ENCODE measurements around the gene ZNHIT2. TPM values are rescaled to one million over a fixed set of nuclear protein-coding genes. Genes with fewer than 3 reads are reported as not detected.
A peak's percentile ranks its signal among the peaks of the same experiment; 100 is the strongest.

Gene ZNHIT2
- total and polyA plus RNA-seq, 3 experiments from 2014 or later: 15.2 to 20.1 (median 19.8) TPM

GRCh38 chr11:65084598-65085375 is 32.7 kb downstream of the ZNHIT2 start:
- Mint-ChIP-seq H3K36me3 (peaks cover 4 to 55% (median 11%) of the 10 kb centered on the region in 3 donors), H3K27me3 (peaks cover 0 to 2% of the 10 kb centered on the region in 2 donors), H3K27ac (peak overlapping the region; percentile 96 to 99 (median 97)), H3K9me3 (no peaks in the 10 kb centered on the region), H3K4me1 (peaks cover 23 to 32% (median 28%) of the 10 kb centered on the region in 3 donors), H3K4me3 (peak overlapping the region; percentile 91 to 96 (median 92))
- no peak for DNase-seq
- H3K27me3 ChIP-seq (ENCODE audit: insufficient read depth, low read length, poor library complexity, severe bottlenecking): no peaks in the 10 kb centered on the region
- ChIA-PET CTCF (interaction anchor here (0.7 to 2.0 kb wide), 5 partner anchors 12 to 71 kb away, joined by 4 to 7 read pairs (median 5); partner anchors contain the start of genes ARL2, FAU, MRPL49 and SNX15), POLR2A (interaction anchor here (0.8 to 1.4 kb wide), 2 partner anchors 33 to 37 kb away, joined by 3 to 6 read pairs; partner anchors contain the start of genes FAU, MRPL49 and ZNHIT2)
- peak overlapping the region; percentile 86 for H3K4me3 ChIP-seq (ENCODE audit: low read length)
- H3K36me3 ChIP-seq (ENCODE audit: insufficient read depth, low read length): peaks cover 13% of the 10 kb centered on the region
- H3K27ac ChIP-seq (ENCODE audit: low read depth, low read length): peak overlapping the region; percentile 91
- no peaks in the 10 kb centered on the region for H3K9me3 ChIP-seq (ENCODE audit: low read length)
- peaks cover 26% of the 10 kb centered on the region for H3K4me1 ChIP-seq (ENCODE audit: insufficient read depth, low read length)

DNA sequence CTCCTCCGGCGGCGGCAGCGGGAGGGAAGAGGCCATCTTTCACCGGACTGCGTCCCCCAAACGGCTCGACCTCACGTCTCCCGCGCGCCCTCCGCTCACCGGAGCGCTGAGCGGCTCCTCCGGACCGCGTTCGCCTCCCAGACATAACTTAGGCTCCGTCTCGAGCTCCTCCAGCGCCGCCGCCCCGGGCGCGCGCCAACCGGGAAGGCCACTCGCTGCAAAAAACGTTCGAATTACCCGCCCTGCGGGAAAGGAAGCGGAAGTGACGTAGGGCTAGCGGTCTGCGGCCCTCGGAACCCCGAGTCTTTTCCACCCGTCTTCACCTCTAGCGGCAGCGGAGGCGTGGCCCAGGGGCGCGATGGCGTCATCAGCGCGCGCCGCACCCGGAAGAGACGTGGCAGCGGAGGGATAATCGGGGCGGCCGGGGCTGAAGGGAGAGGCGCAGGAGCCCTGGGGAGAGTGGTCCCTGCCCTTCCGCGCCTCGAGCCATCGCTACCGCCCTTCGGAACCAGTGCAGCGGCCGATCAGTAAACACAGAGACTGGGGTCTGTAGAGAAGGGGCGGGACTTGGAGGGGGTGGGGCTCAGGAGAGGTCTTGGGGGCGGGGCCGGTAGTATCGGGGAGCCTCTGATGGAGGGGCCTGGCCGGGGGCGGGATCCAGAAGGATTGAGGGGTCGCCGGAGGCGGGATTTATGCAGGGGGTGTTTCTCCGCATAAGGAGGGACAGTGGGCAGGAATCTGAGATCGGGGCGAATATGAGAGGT is 33.5 kb downstream of the ZNHIT2 start, which contains the start of the genes CDCA5 and ZFPL1:
Gene CDCA5 (minus strand): TSS at position 207 of the 764 bp plus-strand sequence. CDS start 62 bp downstream, at position 145.
Gene ZFPL1 (plus strand): TSS at position 389 of the 764 bp plus-strand sequence. CDS start 477 bp downstream, outside the sequence.
- POLR2A ChIA-PET: no interaction called here
- no peaks in the 10 kb centered on the region for H3K9me3 ChIP-seq (ENCODE audit: low read length)
- H3K36me3 ChIP-seq (ENCODE audit: insufficient read depth, low read length): peaks cover 13% of the 10 kb centered on the region
- H3K4me1 Mint-ChIP-seq: peaks cover 23 to 32% (median 28%) of the 10 kb centered on the region in 3 donors
- peaks cover 26% of the 10 kb centered on the region for H3K4me1 ChIP-seq (ENCODE audit: insufficient read depth, low read length)
- no peaks in the 10 kb centered on the region for H3K9me3 Mint-ChIP-seq
- H3K4me3 ChIP-seq (ENCODE audit: low read length): peak within 1 kb of the TSS; percentile 86
- CTCF ChIA-PET: interaction anchor here (1.7 to 2.4 kb wide), 2 partner anchors 27 to 38 kb away, joined by 5 to 13 read pairs; partner anchors contain the start of genes FAU, MRPL49 and TM7SF2
- DNase-seq: peak; percentile 93 to 97 (median 96)
- H3K36me3 Mint-ChIP-seq: peaks cover 4 to 47% (median 11%) of the 10 kb centered on the region in 3 donors
- no peaks in the 10 kb centered on the region for H3K27me3 ChIP-seq (ENCODE audit: insufficient read depth, low read length, poor library complexity, severe bottlenecking)
- peak within 1 kb of the TSS; percentile 96 to 99 (median 97) for H3K27ac Mint-ChIP-seq
- H3K4me3 Mint-ChIP-seq: peak within 1 kb of the TSS; percentile 91 to 96 (median 92)
- H3K27me3 Mint-ChIP-seq: peaks cover 0 to 2% of the 10 kb centered on the region in 2 donors
- H3K27ac ChIP-seq (ENCODE audit: low read depth, low read length): peak within 1 kb of the TSS; percentile 91

GRCh38 chr11:65083134-65083833 is 34.2 kb downstream of the ZNHIT2 start:
- H3K9me3 ChIP-seq (ENCODE audit: low read length): no peaks in the 10 kb centered on the region
- CTCF ChIA-PET: interaction anchor here (1.1 to 2.4 kb wide), 4 partner anchors 16 to 70 kb away, joined by 3 to 13 read pairs (median 4); partner anchors contain the start of genes FAU, MRPL49 and TM7SF2
- Mint-ChIP-seq H3K27me3 (peaks cover 0 to 2% of the 10 kb centered on the region in 2 donors), H3K4me1 (peaks cover 23 to 36% (median 31%) of the 10 kb centered on the region in 3 donors), H3K9me3 (no peaks in the 10 kb centered on the region), H3K27ac (peak overlapping the region; percentile 96 to 99 (median 97)), H3K4me3 (peak overlapping the region; percentile 91 to 96 (median 92)), H3K36me3 (peaks cover 4 to 40% (median 5%) of the 10 kb centered on the region in 3 donors)
- DNase-seq: no peak
- H3K36me3 ChIP-seq (ENCODE audit: insufficient read depth, low read length): peaks cover 13% of the 10 kb centered on the region
- POLR2A ChIA-PET: no interaction called here
- H3K27ac ChIP-seq (ENCODE audit: low read depth, low read length): peak overlapping the region; percentile 91
- H3K4me3 ChIP-seq (ENCODE audit: low read length): peak overlapping the region; percentile 86
- H3K27me3 ChIP-seq (ENCODE audit: insufficient read depth, low read length, poor library complexity, severe bottlenecking): no peaks in the 10 kb centered on the region
- peaks cover 29% of the 10 kb centered on the region for H3K4me1 ChIP-seq (ENCODE audit: insufficient read depth, low read length)

GRCh38 chr11:65078786-65079342 is 38.6 kb downstream of the ZNHIT2 start:
- Mint-ChIP-seq H3K9me3 (no peaks in the 10 kb centered on the region), H3K27me3 (peaks cover 0 to under 1% of the 10 kb centered on the region in 2 donors), H3K4me1 (peaks cover 9 to 23% (median 14%) of the 10 kb centered on the region in 3 donors), H3K27ac (peak overlapping the region in 5 of 8 donors; percentile 35 to 74 (median 45)), H3K36me3 (peaks cover 0 to 1% (median 0%) of the 10 kb centered on the region in 3 donors), H3K4me3 (no peak overlapping the region)
- peaks cover 9% of the 10 kb centered on the region for H3K4me1 ChIP-seq (ENCODE audit: insufficient read depth, low read length)
- H3K4me3 ChIP-seq (ENCODE audit: low read length): no peak overlapping the region
- ChIA-PET POLR2A (interaction anchor here (0.6 kb wide), 1 partner anchor 45 kb away, joined by 4 read pairs; no protein-coding TSS in a partner anchor), CTCF (interaction anchor here (0.7 to 1.1 kb wide), 3 partner anchors 65 to 66 kb away, joined by 3 to 5 read pairs (median 4); partner anchors contain the start of gene ARL2)
- no peaks in the 10 kb centered on the region for H3K27me3 ChIP-seq (ENCODE audit: insufficient read depth, low read length, poor library complexity, severe bottlenecking)
- no peaks in the 10 kb centered on the region for H3K9me3 ChIP-seq (ENCODE audit: low read length)
- no peak overlapping the region for H3K27ac ChIP-seq (ENCODE audit: low read depth, low read length)
- DNase-seq: no peak
- H3K36me3 ChIP-seq (ENCODE audit: insufficient read depth, low read length): no peaks in the 10 kb centered on the region

GRCh38 chr11:65078151-65078550 is 39.4 kb downstream of the ZNHIT2 start:
- no peaks in the 10 kb centered on the region for H3K9me3 ChIP-seq (ENCODE audit: low read length)
- H3K4me3 Mint-ChIP-seq: peak overlapping the region in 1 of 7 donors; percentile 59
- peaks cover 4 to 15% (median 7%) of the 10 kb centered on the region in 3 donors for H3K4me1 Mint-ChIP-seq
- peak overlapping the region in 7 of 8 donors; percentile 35 to 95 (median 68) for H3K27ac Mint-ChIP-seq
- no peak overlapping the region for H3K4me3 ChIP-seq (ENCODE audit: low read length)
- ChIA-PET POLR2A (no interaction called here), CTCF (interaction anchor here (0.7 to 1.1 kb wide), 2 partner anchors 64 to 66 kb away, joined by 4 to 5 read pairs; partner anchors contain the start of gene ARL2)
- H3K27me3 ChIP-seq (ENCODE audit: insufficient read depth, low read length, poor library complexity, severe bottlenecking): no peaks in the 10 kb centered on the region
- H3K36me3 ChIP-seq (ENCODE audit: insufficient read depth, low read length): no peaks in the 10 kb centered on the region
- DNase-seq: peak; percentile 41 to 79 (median 50)
- no peaks in the 10 kb centered on the region for H3K9me3 Mint-ChIP-seq
- no peaks in the 10 kb centered on the region for H3K36me3 Mint-ChIP-seq
- H3K4me1 ChIP-seq (ENCODE audit: insufficient read depth, low read length): peaks cover 5% of the 10 kb centered on the region
- no peak overlapping the region for H3K27ac ChIP-seq (ENCODE audit: low read depth, low read length)
- no peaks in the 10 kb centered on the region for H3K27me3 Mint-ChIP-seq

- no peaks in the 10 kb centered on the region for H3K27me3 Mint-ChIP-seq
- ChIA-PET CTCF (interaction anchor here (1.1 kb wide), 2 partner anchors 17 to 63 kb away, joined by 3 to 4 read pairs; partner anchors contain the start of gene ARL2), POLR2A (no interaction called here)
- H3K9me3 ChIP-seq (ENCODE audit: low read length): no peaks in the 10 kb centered on the region
- no peak overlapping the region for H3K27ac Mint-ChIP-seq
- no peaks in the 10 kb centered on the region for H3K36me3 ChIP-seq (ENCODE audit: insufficient read depth, low read length)
- DNase-seq: no peak
- H3K9me3 Mint-ChIP-seq: no peaks in the 10 kb centered on the region
- H3K27ac ChIP-seq (ENCODE audit: low read depth, low read length): no peak overlapping the region
- H3K4me1 Mint-ChIP-seq: peaks cover 4 to 10% (median 7%) of the 10 kb centered on the region in 3 donors
- no peaks in the 10 kb centered on the region for H3K27me3 ChIP-seq (ENCODE audit: insufficient read depth, low read length, poor library complexity, severe bottlenecking)
- H3K36me3 Mint-ChIP-seq: no peaks in the 10 kb centered on the region
- no peak overlapping the region for H3K4me3 ChIP-seq (ENCODE audit: low read length)
- H3K4me1 ChIP-seq (ENCODE audit: insufficient read depth, low read length): peaks cover 4% of the 10 kb centered on the region
- H3K4me3 Mint-ChIP-seq: no peak overlapping the region
Measured at GRCh38 chr11:65077451-65077850, 40.0 kb downstream of the ZNHIT2 start.

DNA sequence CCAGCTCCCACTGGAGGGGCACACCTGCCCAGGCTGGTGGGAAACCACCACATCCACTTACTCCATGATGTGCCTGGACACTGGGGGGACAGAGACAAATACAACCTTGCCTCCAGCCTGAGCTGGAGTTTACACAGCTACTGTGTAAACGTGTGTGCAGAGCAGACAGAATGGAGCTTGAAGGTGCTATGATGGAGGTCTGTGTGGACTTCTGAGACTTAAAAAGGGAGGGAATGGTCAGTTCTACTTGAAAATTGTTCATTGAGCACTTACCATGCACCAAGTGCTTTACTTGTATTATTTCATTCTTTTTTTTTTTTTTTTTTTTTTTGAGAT is 44.9 kb downstream of the ZNHIT2 start:
- Mint-ChIP-seq H3K36me3 (no peaks in the 10 kb centered on the region), H3K27ac (no peak overlapping the region), H3K4me3 (no peak overlapping the region), H3K4me1 (no peaks in the 10 kb centered on the region), H3K9me3 (no peaks in the 10 kb centered on the region), H3K27me3 (no peaks in the 10 kb centered on the region)
- POLR2A ChIA-PET: no interaction called here
- CTCF ChIA-PET: interaction anchor here (1.1 kb wide), 1 partner anchor 31 kb away, joined by 4 read pairs; the partner anchor contains the start of gene SAC3D1
- H3K4me3 ChIP-seq (ENCODE audit: low read length): no peak overlapping the region
- no peaks in the 10 kb centered on the region for H3K27me3 ChIP-seq (ENCODE audit: insufficient read depth, low read length, poor library complexity, severe bottlenecking)
- no peaks in the 10 kb centered on the region for H3K9me3 ChIP-seq (ENCODE audit: low read length)
- H3K27ac ChIP-seq (ENCODE audit: low read depth, low read length): no peak overlapping the region
- H3K36me3 ChIP-seq (ENCODE audit: insufficient read depth, low read length): no peaks in the 10 kb centered on the region
- no peaks in the 10 kb centered on the region for H3K4me1 ChIP-seq (ENCODE audit: insufficient read depth, low read length)
- no peak for DNase-seq
